ENCODE data around the gene IGFLR1. TPM values are rescaled to one million over a fixed set of nuclear protein-coding genes. Genes with fewer than 3 reads are reported as not detected.

IGFLR1 gene
- polyA plus RNA-seq, 3 donors: 3.3 to 5.6 (median 5.1) TPM

DNA sequence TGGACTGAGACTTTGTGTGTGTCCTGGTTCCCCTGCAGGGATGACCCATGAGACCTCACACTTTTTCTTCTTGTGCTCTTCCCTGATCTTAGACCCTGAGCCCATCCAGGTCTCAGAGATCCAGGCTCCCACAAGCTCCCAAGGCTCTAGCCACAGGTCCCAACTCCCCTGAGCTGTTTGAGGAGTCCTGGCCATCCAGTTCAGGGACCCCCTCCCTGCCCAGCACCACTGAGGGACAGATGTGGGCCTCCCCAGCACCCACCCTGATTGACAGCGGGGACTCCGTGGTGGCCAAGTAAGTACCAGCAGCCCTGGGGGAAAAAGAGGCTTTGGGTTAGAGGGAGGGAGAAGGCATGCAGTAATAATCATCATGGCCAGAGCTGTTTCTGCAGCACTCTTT, 17.4 kb upstream of the IGFLR1 start:
- no peak for DNase-seq (ENCODE audit: extremely low read depth in 1 of 11, low read depth in 9 of 11, low spot score in 4 of 11)

GRCh38 chr19:35757749-35758608, 15.7 kb upstream of the IGFLR1 start, which contains the start of gene PROSER3:
Gene PROSER3 (plus strand): TSS chr19:35758176. CDS start chr19:35758216, 40 bp downstream.
- peak; percentile 95 to 99 (median 98) for DNase-seq (ENCODE audit: extremely low read depth in 1 of 11, low read depth in 9 of 11, low spot score in 4 of 11)

DNA sequence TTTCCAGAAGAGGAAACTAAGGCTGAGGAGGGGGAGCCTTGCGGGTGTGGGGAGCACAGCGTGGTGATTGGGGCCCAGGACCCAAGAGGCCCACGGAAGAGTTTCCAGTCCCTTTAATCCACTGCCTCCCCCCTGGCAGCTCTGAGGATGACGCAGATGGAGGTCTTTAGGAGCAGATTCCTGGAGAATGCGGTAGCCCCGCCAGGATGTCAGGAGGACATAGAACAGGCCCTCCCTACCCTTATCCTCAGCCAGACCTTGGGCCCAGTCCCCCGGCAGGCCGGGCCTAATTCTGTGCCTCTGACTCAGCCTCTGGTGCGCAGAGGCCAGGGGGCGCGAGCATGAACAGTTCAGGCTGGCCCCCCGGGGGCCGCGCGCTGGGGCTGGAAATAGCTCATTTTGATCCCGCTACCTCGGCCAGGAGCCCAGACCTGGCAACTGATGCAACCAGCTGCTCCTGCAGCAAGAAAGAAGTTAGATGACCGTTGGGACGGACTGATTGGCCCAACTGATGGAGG, 15.0 kb upstream of the IGFLR1 start:
- DNase-seq (ENCODE audit: extremely low read depth in 1 of 11, low read depth in 9 of 11, low spot score in 4 of 11): peak in 1 of 11 donors; percentile 48

GRCh38 chr19:35756377-35757230, 14.4 kb upstream of the IGFLR1 start, which contains the start of gene HSPB6:
Gene HSPB6 (minus strand): TSS chr19:35757029. CDS start chr19:35757008, 21 bp downstream.
- DNase-seq (ENCODE audit: extremely low read depth in 1 of 11, low read depth in 9 of 11, low spot score in 4 of 11): peak in 1 of 11 donors; percentile 39

DNA sequence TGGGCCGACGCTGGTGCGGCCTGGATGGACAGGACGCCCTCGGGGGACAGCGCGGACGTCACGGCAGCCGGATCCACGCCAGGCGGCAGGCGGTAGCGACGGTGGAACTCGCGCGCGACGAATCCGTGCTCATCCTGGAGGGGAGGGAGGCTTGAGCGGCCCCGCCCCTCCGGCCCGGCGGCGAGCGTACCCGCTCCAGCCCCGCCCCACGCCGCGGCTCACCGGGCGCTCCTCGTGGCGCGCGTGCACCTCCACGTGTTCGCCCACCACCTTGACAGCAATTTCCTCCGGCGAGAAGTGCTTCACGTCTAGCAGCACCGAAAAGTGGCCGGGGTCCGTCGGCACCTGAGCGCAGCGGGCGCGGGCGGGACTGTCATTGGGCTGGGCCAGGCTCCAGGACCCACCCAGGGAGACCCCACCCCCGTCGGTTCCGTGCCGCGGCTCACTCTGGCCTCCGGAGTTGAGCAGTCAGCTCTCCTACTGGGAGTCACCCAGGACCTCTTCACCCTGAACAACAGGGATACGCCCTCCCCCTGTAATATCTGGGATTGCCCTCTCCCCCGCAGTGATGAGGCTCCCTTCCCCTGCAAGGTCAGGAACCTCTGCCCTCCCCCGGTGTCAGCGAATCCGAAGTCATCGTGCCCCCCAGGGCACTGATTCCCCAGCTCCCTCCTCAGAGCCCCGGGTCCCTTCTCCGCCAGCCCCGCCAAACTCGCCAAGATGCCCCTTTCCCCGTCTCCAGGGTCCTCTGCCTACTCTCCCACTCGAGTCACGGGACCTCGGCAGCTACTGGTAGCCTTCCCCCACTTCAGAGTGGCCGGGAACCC, 13.5 kb upstream of the IGFLR1 start:
- no peak for DNase-seq (ENCODE audit: extremely low read depth in 1 of 11, low read depth in 9 of 11, low spot score in 4 of 11)

DNA sequence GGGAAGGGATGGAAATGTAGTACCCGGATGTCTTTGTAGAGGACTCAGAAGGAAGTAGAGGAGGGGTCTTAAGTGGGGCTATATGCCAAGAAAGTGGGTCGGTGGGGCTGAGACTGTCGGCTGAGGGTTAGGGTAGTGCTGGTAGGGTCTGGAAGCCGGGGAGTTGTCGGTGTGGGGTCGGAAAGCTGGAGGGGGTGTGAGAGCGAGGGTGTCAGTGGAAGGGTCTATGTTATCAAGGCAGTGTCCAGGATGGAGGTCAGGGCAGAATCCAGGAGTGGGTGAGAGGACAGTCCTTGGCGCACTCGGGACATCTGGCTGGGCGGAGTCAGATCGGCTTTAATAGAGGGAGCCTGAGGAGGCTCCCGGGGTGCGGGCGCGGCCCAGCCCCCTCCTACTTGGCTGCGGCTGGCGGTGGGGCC, 12.9 kb upstream of the IGFLR1 start:
- DNase-seq (ENCODE audit: extremely low read depth in 1 of 11, low read depth in 9 of 11, low spot score in 4 of 11): no peak

- DNase-seq (ENCODE audit: extremely low read depth in 1 of 11, low read depth in 9 of 11, low spot score in 4 of 11): no peak
Measured at GRCh38 chr19:35754370-35755130, 12.3 kb upstream of the IGFLR1 start.

- DNase-seq (ENCODE audit: extremely low read depth in 1 of 11, low read depth in 9 of 11, low spot score in 4 of 11): no peak
Measured at GRCh38 chr19:35753634-35754369, 11.6 kb upstream of the IGFLR1 start.

- no peak for DNase-seq (ENCODE audit: extremely low read depth in 1 of 11, low read depth in 9 of 11, low spot score in 4 of 11)
Measured at GRCh38 chr19:35752746-35753350, 10.6 kb upstream of the IGFLR1 start.

GRCh38 chr19:35751839-35752745, 9.8 kb upstream of the IGFLR1 start:
- no peak for DNase-seq (ENCODE audit: extremely low read depth in 1 of 11, low read depth in 9 of 11, low spot score in 4 of 11)

DNA sequence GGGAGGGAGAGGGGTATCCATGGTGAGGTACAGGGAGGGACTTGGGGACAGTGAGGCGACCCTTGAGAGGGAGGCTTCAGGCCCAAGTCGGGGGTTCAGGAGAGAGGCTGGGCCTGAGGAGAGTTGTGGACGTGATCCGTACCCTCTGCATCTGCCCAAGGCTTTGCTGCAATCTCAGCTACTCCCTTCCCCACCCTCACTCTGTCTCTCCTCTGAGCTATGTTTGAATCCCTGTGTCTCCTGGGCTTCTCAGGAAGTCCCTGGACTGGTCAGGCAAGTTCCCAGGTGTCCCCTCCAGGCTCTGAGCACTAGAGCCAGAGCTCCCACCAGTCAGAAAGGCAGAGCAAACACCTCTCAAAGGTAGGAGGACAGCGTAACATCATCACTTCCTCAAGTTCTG, 7.9 kb upstream of the IGFLR1 start:
- no peak for DNase-seq (ENCODE audit: extremely low read depth in 1 of 11, low read depth in 9 of 11, low spot score in 4 of 11)

- DNase-seq (ENCODE audit: extremely low read depth in 1 of 11, low read depth in 9 of 11, low spot score in 4 of 11): peak; percentile 98 to 100 (median 99)
Measured at GRCh38 chr19:35748106-35749020, 6.1 kb upstream of the IGFLR1 start, which contains the start of gene LIN37. Gene LIN37 (plus strand): TSS chr19:35748576. CDS start chr19:35748725, 149 bp downstream.

DNA sequence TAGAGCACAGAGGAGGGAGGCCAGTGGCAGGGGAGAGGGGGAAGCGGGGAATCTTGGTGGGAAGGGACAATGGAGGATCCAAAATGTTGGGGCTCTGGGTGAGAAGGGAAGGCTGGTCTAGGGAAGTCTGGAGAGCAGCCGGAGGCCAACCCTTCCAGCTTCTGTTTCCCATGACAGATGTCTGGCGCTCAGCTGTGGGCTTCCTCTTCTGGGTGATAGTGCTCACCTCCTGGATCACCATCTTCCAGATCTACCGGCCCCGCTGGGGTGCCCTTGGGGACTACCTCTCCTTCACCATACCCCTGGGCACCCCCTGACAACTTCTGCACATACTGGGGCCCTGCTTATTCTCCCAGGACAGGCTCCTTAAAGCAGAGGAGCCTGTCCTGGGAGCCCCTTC, 4.3 kb upstream of the IGFLR1 start:
- no peak for DNase-seq (ENCODE audit: extremely low read depth in 1 of 11, low read depth in 9 of 11, low spot score in 4 of 11)

DNA sequence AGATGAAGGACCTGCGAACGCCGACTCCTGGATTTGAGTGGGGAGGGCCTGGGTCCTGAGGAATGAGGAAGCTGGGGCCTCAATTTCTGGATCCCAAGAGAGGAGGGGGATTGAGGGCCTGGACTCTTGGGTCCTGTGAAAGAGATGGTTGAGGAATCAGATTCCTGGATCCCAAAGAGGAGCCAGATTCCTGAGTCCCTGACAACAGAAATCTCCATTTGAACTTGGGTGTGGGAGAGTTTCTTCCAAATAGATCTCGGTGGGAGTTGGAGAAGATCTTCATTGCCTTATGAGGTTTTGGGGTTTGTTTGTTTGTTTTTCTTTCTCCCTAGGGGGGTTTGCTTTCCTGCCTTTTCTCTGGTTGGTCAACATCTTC, 3.8 kb upstream of the IGFLR1 start:
- DNase-seq (ENCODE audit: extremely low read depth in 1 of 11, low read depth in 9 of 11, low spot score in 4 of 11): no peak

Measured in renal cortex interstitium (tissue), 11 donors.